ENCODE data around the gene PRSS3.

DNA sequence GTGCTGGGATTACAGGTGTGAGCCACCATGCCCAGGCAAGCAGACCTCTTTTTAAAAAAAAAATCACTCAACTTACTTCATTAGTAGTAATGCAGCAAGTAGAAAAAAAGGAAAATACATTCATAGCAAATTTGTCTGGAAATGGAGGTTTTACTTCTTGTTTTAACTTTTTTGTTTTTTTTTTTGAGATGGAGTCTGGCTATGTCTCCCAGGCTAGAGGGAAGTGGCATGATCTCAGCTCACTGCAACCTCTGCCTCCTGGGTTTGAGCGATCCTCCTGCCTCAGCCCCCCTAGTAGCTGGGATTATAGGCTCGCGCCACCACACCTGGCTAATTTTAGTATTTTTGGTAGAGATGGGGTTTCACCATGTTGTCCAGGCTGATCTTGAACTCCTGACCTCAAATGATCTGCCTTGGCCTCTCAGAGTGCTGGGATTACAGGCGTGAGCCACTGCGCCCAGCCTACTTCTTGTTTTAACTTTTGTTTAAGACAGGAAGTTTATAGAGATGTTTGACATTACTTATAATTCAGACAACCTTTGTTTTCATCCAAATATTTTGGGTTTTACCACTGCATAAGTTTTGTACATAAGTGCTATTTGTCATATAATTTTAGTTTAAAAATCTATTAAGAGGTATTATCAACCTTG lies 48.1 kb downstream of the PRSS3 start:
- TF ChIP-seq NFYB (CRISPR knock-in tag; conservative IDR thresholded peaks at IDR 0.05; ENCODE audit: low read depth) (no peak), ZNF121 (CRISPR knock-in tag; IDR thresholded peaks at IDR 0.05) (no peak), ZNF138 (CRISPR knock-in tag; conservative IDR thresholded peaks at IDR 0.05) (no peak), JAZF1 (CRISPR knock-in tag; IDR thresholded peaks at IDR 0.05) (no peak), FOXK1 (CRISPR knock-in tag; IDR thresholded peaks at IDR 0.05) (no peak), ZNF232 (CRISPR knock-in tag; IDR thresholded peaks at IDR 0.05) (no peak)
- TF ChIP-seq, protein P1, sequence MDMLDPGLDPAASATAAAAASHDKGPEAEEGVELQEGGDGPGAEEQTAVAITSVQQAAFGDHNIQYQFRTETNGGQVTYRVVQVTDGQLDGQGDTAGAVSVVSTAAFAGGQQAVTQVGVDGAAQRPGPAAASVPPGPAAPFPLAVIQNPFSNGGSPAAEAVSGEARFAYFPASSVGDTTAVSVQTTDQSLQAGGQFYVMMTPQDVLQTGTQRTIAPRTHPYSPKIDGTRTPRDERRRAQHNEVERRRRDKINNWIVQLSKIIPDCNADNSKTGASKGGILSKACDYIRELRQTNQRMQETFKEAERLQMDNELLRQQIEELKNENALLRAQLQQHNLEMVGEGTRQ (CRISPR knock-in tag; IDR thresholded peaks at IDR 0.05) = no peak
- TF ChIP-seq, protein P2, sequence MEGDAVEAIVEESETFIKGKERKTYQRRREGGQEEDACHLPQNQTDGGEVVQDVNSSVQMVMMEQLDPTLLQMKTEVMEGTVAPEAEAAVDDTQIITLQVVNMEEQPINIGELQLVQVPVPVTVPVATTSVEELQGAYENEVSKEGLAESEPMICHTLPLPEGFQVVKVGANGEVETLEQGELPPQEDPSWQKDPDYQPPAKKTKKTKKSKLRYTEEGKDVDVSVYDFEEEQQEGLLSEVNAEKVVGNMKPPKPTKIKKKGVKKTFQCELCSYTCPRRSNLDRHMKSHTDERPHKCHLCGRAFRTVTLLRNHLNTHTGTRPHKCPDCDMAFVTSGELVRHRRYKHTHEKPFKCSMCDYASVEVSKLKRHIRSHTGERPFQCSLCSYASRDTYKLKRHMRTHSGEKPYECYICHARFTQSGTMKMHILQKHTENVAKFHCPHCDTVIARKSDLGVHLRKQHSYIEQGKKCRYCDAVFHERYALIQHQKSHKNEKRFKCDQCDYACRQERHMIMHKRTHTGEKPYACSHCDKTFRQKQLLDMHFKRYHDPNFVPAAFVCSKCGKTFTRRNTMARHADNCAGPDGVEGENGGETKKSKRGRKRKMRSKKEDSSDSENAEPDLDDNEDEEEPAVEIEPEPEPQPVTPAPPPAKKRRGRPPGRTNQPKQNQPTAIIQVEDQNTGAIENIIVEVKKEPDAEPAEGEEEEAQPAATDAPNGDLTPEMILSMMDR (IDR thresholded peaks at IDR 0.05) = no peak
- TF ChIP-seq, protein P3, sequence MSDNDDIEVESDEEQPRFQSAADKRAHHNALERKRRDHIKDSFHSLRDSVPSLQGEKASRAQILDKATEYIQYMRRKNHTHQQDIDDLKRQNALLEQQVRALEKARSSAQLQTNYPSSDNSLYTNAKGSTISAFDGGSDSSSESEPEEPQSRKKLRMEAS (CRISPR knock-in tag; IDR thresholded peaks at IDR 0.05) = no peak
- TF ChIP-seq, protein P4, sequence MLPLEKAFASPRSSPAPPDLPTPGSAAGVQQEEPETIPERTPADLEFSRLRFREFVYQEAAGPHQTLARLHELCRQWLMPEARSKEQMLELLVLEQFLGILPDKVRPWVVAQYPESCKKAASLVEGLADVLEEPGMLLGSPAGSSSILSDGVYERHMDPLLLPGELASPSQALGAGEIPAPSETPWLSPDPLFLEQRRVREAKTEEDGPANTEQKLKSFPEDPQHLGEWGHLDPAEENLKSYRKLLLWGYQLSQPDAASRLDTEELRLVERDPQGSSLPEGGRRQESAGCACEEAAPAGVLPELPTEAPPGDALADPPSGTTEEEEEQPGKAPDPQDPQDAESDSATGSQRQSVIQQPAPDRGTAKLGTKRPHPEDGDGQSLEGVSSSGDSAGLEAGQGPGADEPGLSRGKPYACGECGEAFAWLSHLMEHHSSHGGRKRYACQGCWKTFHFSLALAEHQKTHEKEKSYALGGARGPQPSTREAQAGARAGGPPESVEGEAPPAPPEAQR (CRISPR knock-in tag; IDR thresholded peaks at IDR 0.05) = no peak

All from WTC11 (cell line).